NOMO-1 treated with DMSO at 0.1 percent for 48 hours (cell line): ENCODE results near the gene ZNF605.
"Not testable (repeated sequence)": the region's sequence is repeated elsewhere in the genome, so short reads cannot be mapped to it uniquely, and the experiment has no call there.

Experiments used
- DNase-seq: peaks from one replicate; lab custom pipeline; 2025; ENCODE audit not compliant: unreplicated experiment; lab: John Stamatoyannopoulos, UW

The ZNF605 gene

DNA sequence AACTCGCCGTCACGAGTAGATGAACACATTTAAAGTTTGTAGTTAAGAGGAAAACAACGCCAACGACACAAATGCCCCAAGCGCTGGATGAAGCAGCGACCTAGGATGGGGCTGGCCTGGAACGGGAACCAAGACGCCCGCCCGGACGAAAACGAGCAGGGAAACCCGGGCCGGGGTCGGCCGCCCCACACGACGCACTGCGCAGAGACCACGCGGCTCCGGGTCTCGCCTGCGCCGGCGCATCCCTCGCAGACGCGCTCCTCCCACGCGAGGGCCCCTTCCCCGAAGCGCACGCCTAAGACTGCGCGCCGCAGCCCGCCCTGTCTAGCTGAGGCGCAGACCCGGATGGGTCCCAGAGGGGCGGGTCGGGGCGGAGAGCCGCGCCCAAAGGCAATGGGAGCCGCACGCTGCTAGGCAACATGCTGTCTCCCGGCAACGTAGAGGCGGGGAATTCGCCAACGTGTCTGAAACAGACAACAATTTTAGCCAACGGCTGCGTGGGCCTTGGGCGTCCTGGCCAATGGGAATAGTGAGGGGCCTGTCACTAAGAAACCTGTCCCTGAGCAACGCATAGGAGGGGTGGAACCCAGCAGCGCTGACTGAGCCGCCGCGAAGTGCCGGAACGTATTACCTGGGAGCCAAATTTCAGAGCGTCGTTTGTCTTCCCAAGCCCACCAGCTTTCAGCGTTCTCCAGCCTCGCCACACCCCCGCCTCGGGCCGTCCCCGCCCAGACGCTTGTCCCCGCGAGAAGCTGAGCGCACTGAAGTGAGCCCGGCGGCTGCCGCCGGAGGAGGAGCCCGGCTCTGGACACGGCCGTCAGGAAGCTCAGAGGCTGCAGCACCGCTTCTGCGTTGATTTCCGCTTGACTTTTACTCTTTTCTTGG is 47.7 kb downstream of the ZNF605 start:
- DNase-seq = no peak

- DNase-seq = not testable (repeated sequence)
Observed at GRCh38 chr12:132907789-132908144, 48.3 kb downstream of the ZNF605 start.

- DNase-seq = no peak
Observed at GRCh38 chr12:132907216-132907615, 48.9 kb downstream of the ZNF605 start.

DNA sequence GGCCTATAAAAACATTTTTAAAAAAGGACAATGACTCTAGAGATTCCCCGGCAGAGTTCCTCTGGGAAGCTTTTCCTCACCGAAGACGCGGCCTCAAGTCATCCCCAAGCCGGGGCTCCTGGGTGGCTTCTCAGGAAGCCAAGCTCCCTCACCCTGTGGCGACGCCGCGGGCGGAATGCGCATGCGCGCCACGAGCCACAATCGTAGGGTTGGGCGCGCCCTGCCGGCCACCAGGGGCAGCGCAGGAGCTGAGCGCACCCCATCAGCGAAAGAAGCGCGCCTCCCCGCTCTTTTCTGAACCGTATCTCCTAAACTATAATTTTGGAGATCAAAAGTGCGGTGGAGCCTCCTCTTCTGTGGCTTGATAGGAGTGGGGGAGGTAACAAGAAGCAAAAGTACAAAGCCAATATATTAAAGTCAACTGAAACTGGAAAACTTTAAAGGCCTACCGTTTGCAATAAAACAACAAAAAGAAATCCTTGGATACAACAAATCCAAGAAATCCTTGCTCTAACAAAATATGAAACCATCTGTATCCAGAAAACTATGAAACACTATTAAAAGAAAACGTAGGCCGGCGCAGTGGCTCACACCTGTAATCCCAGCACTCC is 51.3 kb downstream of the ZNF605 start:
- DNase-seq = no peak

DNA sequence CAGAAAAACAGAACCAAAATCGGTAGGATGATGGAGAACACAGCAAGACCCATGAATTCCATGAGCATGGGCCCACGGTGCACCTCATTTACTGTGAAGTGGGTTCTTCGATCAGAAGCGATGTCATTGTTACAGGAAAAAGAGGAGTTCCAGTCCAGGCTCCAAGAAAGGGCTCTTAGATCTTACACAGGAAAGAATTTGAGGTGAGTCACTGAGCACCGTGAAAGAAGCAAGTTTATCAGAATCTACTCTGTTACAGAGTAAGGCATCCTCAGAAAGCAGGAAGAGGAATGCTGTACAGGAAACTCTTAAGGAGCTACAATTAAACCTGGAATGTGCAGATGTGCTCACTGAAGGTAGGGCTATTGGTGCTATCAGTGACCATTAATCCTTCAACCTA is 57.1 kb downstream of the ZNF605 start:
- DNase-seq = no peak

GRCh38 chr12:132888852-132889251 is 67.3 kb downstream of the ZNF605 start:
- no peak for DNase-seq

- DNase-seq = peak; percentile 97
Observed at GRCh38 chr12:132887513-132888351, 68.4 kb downstream of the ZNF605 start, which contains the start of gene CHFR. Gene CHFR (minus strand): TSS chr12:132887605. CDS start chr12:132887328, 277 bp downstream.

- DNase-seq = no peak
Observed at GRCh38 chr12:132886529-132887477, 69.3 kb downstream of the ZNF605 start.

DNA sequence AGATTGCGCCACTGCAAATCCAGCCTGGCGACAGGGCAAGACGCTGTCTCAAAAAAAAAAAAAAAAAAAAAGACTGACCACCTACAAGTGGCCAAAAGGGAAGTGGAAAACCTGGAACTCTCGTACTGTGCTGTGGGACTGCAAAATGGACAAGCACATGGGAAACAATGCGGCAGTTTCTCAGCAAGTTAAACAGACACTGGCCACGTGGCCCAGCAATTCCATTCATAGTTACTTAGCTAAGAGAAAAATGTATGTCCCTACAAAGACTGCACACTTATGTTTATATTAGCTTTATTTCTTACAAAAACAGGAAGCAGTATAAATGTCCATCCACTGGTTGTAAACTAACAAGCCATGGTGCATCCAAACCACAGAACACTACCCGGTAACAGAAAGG is 74.3 kb downstream of the ZNF605 start:
- DNase-seq = no peak

DNA sequence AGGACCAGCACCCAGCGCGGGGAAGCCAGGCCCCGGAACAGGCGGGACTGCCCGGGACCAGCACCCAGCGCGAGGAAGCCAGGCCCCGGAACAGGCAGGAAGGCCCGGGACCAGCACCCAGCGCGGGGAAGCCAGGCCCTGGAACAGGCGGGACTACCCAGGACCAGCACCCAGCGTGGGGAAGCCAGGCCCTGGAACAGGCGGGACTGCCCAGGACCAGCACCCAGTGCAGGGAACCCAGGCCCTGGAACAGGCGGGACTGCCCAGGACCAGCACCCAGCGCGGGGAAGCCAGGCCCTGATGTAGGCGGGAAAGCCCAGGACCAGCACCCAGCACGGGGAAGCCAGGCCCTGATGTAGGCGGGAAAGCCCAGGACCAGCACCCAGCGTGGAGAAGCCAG is 81.5 kb downstream of the ZNF605 start:
- DNase-seq = not testable (repeated sequence)

DNA sequence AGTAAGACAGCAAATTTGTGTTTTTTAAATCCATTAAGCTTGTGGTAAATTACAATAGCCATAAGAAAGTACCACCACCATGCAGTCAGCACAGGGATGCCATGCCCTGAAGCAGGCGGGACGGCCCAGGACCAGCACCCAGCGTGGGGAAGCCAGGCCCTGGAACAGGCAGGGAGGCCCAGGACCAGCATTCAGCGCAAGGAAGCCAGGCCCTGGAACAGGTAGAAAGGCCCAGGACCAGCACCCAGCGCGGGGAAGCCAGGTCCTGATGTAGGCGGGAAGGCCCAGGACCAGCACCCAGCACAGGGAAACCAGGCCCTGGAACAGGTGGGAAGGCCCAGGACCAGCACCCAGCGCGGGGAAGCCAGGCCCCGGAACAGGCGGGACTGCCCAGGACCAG is 81.9 kb downstream of the ZNF605 start:
- no peak for DNase-seq

DNA sequence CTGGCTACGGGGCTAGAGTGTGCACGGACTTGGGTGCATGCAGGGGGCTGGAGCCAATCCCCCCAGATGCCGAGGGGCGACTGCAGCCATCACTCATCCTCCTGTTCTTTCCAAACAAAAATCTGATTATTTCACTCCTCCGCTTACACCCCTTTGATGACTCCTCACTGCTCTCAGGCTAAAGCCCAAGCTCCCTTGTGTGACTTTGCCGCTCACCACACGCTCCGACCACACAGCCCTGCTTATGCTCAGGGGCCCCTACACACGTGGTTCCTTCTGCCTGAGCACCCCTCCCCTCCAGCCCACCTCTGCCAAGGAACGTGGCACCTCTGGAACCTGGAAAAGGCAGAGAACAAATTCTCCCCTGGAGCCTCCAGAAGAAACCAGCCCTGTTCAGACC is 82.4 kb downstream of the ZNF605 start:
- no peak for DNase-seq

DNA sequence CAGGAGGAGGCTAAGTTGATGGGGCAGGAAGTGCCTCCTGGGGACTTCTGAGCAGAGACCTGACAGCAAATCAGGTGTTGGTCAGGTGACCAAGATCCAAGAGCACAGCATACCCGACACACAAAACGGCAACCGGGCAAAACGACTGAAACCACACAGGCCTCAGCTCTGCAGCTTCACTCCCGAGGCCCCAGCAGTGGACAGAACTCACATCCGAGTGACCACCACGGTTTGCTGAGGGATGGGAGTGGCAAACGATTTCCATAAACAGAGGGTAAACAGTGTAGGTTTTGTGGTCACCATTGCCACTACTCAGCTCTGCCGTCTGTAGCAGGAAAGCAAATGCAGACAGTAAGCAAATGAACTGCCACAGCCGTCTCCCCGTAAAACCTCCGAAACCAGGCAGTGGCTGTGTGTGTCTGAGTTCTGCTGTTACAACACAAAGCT is 83.1 kb downstream of the ZNF605 start:
- no peak for DNase-seq

- DNase-seq = no peak
Observed at GRCh38 chr12:132872073-132872855, 83.8 kb downstream of the ZNF605 start.

DNA sequence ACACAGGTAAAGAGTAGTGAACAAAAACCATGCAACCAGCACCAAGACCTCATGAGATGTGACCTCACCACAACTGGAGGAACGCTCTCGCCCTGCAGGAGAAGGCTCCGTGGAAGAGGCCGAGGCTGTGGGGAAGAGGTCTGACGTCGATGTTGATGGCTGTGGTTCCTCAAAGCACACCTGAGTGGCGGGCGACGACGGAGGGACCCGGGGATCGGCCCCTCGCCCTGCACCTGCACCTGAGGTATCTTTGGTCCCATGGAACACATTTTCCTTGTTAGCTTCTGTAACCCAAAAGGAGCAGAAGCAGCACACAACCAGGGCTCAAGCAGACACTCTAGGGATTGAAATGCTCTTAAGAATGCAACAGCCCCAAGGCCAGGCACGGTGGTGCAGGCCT is 86.6 kb downstream of the ZNF605 start:
- DNase-seq = no peak
